ENCODE results near the gene C10orf67.
"Not testable (repeated sequence)": the region's sequence is repeated elsewhere in the genome, so short reads cannot be mapped to it uniquely, and the experiment has no call there.

The C10orf67 gene

GRCh38 chr10:23344241-23344841, at the start of gene C10orf67:
C10orf67 (minus strand) TSS chr10:23344797; CDS start chr10:23344774, 23 bp downstream.
- Mint-ChIP-seq H3K9me3 (no peaks in the 10 kb centered on the region), H3K4me1 (ENCODE audit: low read depth) (peaks cover 52% of the 10 kb centered on the region), H3K4me3 (peak within 1 kb of the TSS; percentile 81), H3K27ac (peak within 1 kb of the TSS; percentile 87), H3K36me3 (ENCODE audit: low read depth) (no peaks in the 10 kb centered on the region), H3K27me3 (no peaks in the 10 kb centered on the region)
- peak; percentile 62 for DNase-seq

- no peak overlapping the region for H3K27ac Mint-ChIP-seq
- DNase-seq, result no peak
- H3K36me3 Mint-ChIP-seq (ENCODE audit: low read depth), result no peaks in the 10 kb centered on the region
- H3K9me3 Mint-ChIP-seq, result no peaks in the 10 kb centered on the region
- H3K4me1 Mint-ChIP-seq (ENCODE audit: low read depth), result peaks cover 24% of the 10 kb centered on the region
- H3K27me3 Mint-ChIP-seq, result no peaks in the 10 kb centered on the region
- H3K4me3 Mint-ChIP-seq, result no peak overlapping the region
Measured at GRCh38 chr10:23391821-23392220, 47.2 kb upstream of the C10orf67 start.

GRCh38 chr10:23390809-23391208, 46.2 kb upstream of the C10orf67 start:
- Mint-ChIP-seq H3K27me3 (no peaks in the 10 kb centered on the region), H3K36me3 (ENCODE audit: low read depth) (no peaks in the 10 kb centered on the region), H3K4me3 (no peak overlapping the region), H3K9me3 (no peaks in the 10 kb centered on the region), H3K27ac (no peak overlapping the region), H3K4me1 (ENCODE audit: low read depth) (peaks cover 24% of the 10 kb centered on the region)
- DNase-seq, result no peak

- DNase-seq; H3K27me3 Mint-ChIP-seq; H3K36me3 Mint-ChIP-seq (ENCODE audit: low read depth); H3K4me3 Mint-ChIP-seq; H3K27ac Mint-ChIP-seq; H3K9me3 Mint-ChIP-seq: not testable (repeated sequence)
- H3K4me1 Mint-ChIP-seq (ENCODE audit: low read depth), result peaks cover 24% of the 10 kb centered on the region
Measured at GRCh38 chr10:23390408-23390807, 45.8 kb upstream of the C10orf67 start.

GRCh38 chr10:23387516-23387915, 42.9 kb upstream of the C10orf67 start:
- H3K4me3 Mint-ChIP-seq; H3K27ac Mint-ChIP-seq; H3K27me3 Mint-ChIP-seq; DNase-seq; H3K36me3 Mint-ChIP-seq (ENCODE audit: low read depth); H3K9me3 Mint-ChIP-seq: not testable (repeated sequence)
- peaks cover 21% of the 10 kb centered on the region for H3K4me1 Mint-ChIP-seq (ENCODE audit: low read depth)

- no peak for DNase-seq
- Mint-ChIP-seq H3K9me3 (no peaks in the 10 kb centered on the region), H3K4me3 (no peak overlapping the region), H3K36me3 (ENCODE audit: low read depth) (no peaks in the 10 kb centered on the region), H3K4me1 (ENCODE audit: low read depth) (peaks cover 9% of the 10 kb centered on the region), H3K27me3 (no peaks in the 10 kb centered on the region), H3K27ac (no peak overlapping the region)
Measured at GRCh38 chr10:23386052-23386451, 41.5 kb upstream of the C10orf67 start.

GRCh38 chr10:23384364-23384763, 39.8 kb upstream of the C10orf67 start:
- no peak for DNase-seq
- Mint-ChIP-seq H3K27me3 (no peaks in the 10 kb centered on the region), H3K36me3 (ENCODE audit: low read depth) (no peaks in the 10 kb centered on the region), H3K27ac (no peak overlapping the region), H3K4me1 (ENCODE audit: low read depth) (no peaks in the 10 kb centered on the region), H3K4me3 (no peak overlapping the region), H3K9me3 (no peaks in the 10 kb centered on the region)

GRCh38 chr10:23383637-23384036, 39.0 kb upstream of the C10orf67 start:
- Mint-ChIP-seq H3K27me3 (no peaks in the 10 kb centered on the region), H3K9me3 (no peaks in the 10 kb centered on the region), H3K27ac (no peak overlapping the region), H3K36me3 (ENCODE audit: low read depth) (no peaks in the 10 kb centered on the region), H3K4me1 (ENCODE audit: low read depth) (no peaks in the 10 kb centered on the region), H3K4me3 (no peak overlapping the region)
- no peak for DNase-seq

GRCh38 chr10:23381298-23382040, 36.9 kb upstream of the C10orf67 start:
- Mint-ChIP-seq H3K27ac (no peak overlapping the region), H3K36me3 (ENCODE audit: low read depth) (no peaks in the 10 kb centered on the region), H3K4me1 (ENCODE audit: low read depth) (peaks cover under 1% of the 10 kb centered on the region), H3K27me3 (no peaks in the 10 kb centered on the region), H3K4me3 (no peak overlapping the region), H3K9me3 (no peaks in the 10 kb centered on the region)
- no peak for DNase-seq

GRCh38 chr10:23379686-23380085, 35.1 kb upstream of the C10orf67 start:
- DNase-seq, result no peak
- H3K4me3 Mint-ChIP-seq, result no peak overlapping the region
- no peaks in the 10 kb centered on the region for H3K27me3 Mint-ChIP-seq
- no peaks in the 10 kb centered on the region for H3K36me3 Mint-ChIP-seq (ENCODE audit: low read depth)
- H3K9me3 Mint-ChIP-seq, result no peaks in the 10 kb centered on the region
- H3K4me1 Mint-ChIP-seq (ENCODE audit: low read depth), result peaks cover 13% of the 10 kb centered on the region
- H3K27ac Mint-ChIP-seq, result no peak overlapping the region

GRCh38 chr10:23376229-23376655, 31.6 kb upstream of the C10orf67 start:
- Mint-ChIP-seq H3K27me3 (no peaks in the 10 kb centered on the region), H3K4me3 (no peak overlapping the region), H3K36me3 (ENCODE audit: low read depth) (no peaks in the 10 kb centered on the region), H3K4me1 (ENCODE audit: low read depth) (peaks cover 27% of the 10 kb centered on the region), H3K9me3 (no peaks in the 10 kb centered on the region), H3K27ac (no peak overlapping the region)
- DNase-seq, result no peak

- no peak overlapping the region for H3K27ac Mint-ChIP-seq
- H3K9me3 Mint-ChIP-seq, result no peaks in the 10 kb centered on the region
- H3K4me1 Mint-ChIP-seq (ENCODE audit: low read depth), result peaks cover 33% of the 10 kb centered on the region
- no peaks in the 10 kb centered on the region for H3K36me3 Mint-ChIP-seq (ENCODE audit: low read depth)
- H3K27me3 Mint-ChIP-seq, result no peaks in the 10 kb centered on the region
- no peak overlapping the region for H3K4me3 Mint-ChIP-seq
- no peak for DNase-seq
Measured at GRCh38 chr10:23375366-23375765, 30.8 kb upstream of the C10orf67 start.

GRCh38 chr10:23373156-23373555, 28.6 kb upstream of the C10orf67 start:
- DNase-seq, result no peak
- H3K9me3 Mint-ChIP-seq, result no peaks in the 10 kb centered on the region
- no peak overlapping the region for H3K27ac Mint-ChIP-seq
- H3K4me1 Mint-ChIP-seq (ENCODE audit: low read depth), result peaks cover 54% of the 10 kb centered on the region
- H3K36me3 Mint-ChIP-seq (ENCODE audit: low read depth), result no peaks in the 10 kb centered on the region
- no peak overlapping the region for H3K4me3 Mint-ChIP-seq
- no peaks in the 10 kb centered on the region for H3K27me3 Mint-ChIP-seq

GRCh38 chr10:23371073-23371472, 26.5 kb upstream of the C10orf67 start:
- Mint-ChIP-seq H3K4me3 (no peak overlapping the region), H3K9me3 (no peaks in the 10 kb centered on the region), H3K27me3 (no peaks in the 10 kb centered on the region), H3K36me3 (ENCODE audit: low read depth) (no peaks in the 10 kb centered on the region), H3K4me1 (ENCODE audit: low read depth) (peaks cover 65% of the 10 kb centered on the region), H3K27ac (no peak overlapping the region)
- no peak for DNase-seq

- Mint-ChIP-seq H3K36me3 (ENCODE audit: low read depth) (no peaks in the 10 kb centered on the region), H3K27ac (peak overlapping the region; percentile 2), H3K9me3 (no peaks in the 10 kb centered on the region), H3K27me3 (no peaks in the 10 kb centered on the region), H3K4me3 (no peak overlapping the region), H3K4me1 (ENCODE audit: low read depth) (peaks cover 64% of the 10 kb centered on the region)
- no peak for DNase-seq
Measured at GRCh38 chr10:23370106-23370505, 25.5 kb upstream of the C10orf67 start.
